ENCODE results near the gene KIAA0753. TPM values are rescaled to one million over a fixed set of nuclear protein-coding genes. Genes with fewer than 3 reads are reported as not detected.

Gene KIAA0753
- total and polyA plus RNA-seq, 10 of the 15 experiments (the other 5 are each of a cell fraction or from before 2014, with no cell fraction given), result 2.2 to 15.2 (median 7.7) TPM

- TF ChIP-seq HDGF (IDR thresholded peaks at IDR 0.05) (0 out of 2 replicates have a peak, but pooled peaks have one; percentile 24), MEF2A (IDR thresholded peaks at IDR 0.05; ENCODE audit: insufficient read depth, low read depth, low read length) (no peak), BHLHE40 (IDR thresholded peaks at IDR 0.05; ENCODE audit: borderline replicate concordance in 1 of 2, low read depth in 2 of 2, low read length in 1 of 2) (peak; percentile 87 to 88), HSF1 (IDR thresholded peaks at IDR 0.05; ENCODE audit: low read depth, low read length) (no peak), NBN (IDR thresholded peaks at IDR 0.05) (0 out of 2 replicates have a peak, but pooled peaks have one; percentile 23), ATF2 (IDR thresholded peaks at IDR 0.05; ENCODE audit: low read length) (no peak), ETV6 (conservative IDR thresholded peaks at IDR 0.05 in 1 of 2, IDR thresholded peaks at IDR 0.05 in 1 of 2; ENCODE audit: borderline replicate concordance in 1 of 2, low read depth in 1 of 2) (peak in 1 of 2 experiments; percentile 45; a peak in 1 of 4 replicates), SPI1 (IDR thresholded peaks at IDR 0.05; ENCODE audit: borderline replicate concordance, insufficient read depth, low read depth, low read length) (peak; percentile 70; the same call in 1 of the 2 replicates), POU2F2 (IDR thresholded peaks at IDR 0.05; ENCODE audit: borderline replicate concordance, low read depth, low read length) (no peak), EP300 (IDR thresholded peaks at IDR 0.05; ENCODE audit: borderline replicate concordance in 1 of 2, control insufficient read depth in 1 of 2, low read depth in 2 of 2, low read length in 2 of 2) (no peak), RAD51 (IDR thresholded peaks at IDR 0.05) (no peak), NFYA (IDR thresholded peaks at IDR 0.05; ENCODE audit: borderline replicate concordance, low read depth, low read length) (no peak), CREB1 (IDR thresholded peaks at IDR 0.05; ENCODE audit: low read depth) (no peak), CHD4 (IDR thresholded peaks at IDR 0.05) (no peak), BMI1 (IDR thresholded peaks at IDR 0.05; ENCODE audit: borderline replicate concordance) (no peak), TBL1XR1 (IDR thresholded peaks at IDR 0.05; ENCODE audit: low read depth, low read length) (peak; percentile 43; the same call in 1 of the 2 replicates), PBX3 (IDR thresholded peaks at IDR 0.05; ENCODE audit: insufficient replicate concordance, low read depth, low read length) (no peak), FOS (IDR thresholded peaks at IDR 0.05; ENCODE audit: borderline replicate concordance, extremely low read depth, insufficient read length) (no peak), RAD21 (IDR thresholded peaks at IDR 0.05; ENCODE audit: insufficient read depth, low read depth, low read length) (0 out of 2 replicates have a peak, but pooled peaks have one; percentile 1), PAX5 (IDR thresholded peaks at IDR 0.05; ENCODE audit: borderline replicate concordance, low read depth, low read length) (peak; percentile 93)
- TF ChIP-seq, protein P1, sequence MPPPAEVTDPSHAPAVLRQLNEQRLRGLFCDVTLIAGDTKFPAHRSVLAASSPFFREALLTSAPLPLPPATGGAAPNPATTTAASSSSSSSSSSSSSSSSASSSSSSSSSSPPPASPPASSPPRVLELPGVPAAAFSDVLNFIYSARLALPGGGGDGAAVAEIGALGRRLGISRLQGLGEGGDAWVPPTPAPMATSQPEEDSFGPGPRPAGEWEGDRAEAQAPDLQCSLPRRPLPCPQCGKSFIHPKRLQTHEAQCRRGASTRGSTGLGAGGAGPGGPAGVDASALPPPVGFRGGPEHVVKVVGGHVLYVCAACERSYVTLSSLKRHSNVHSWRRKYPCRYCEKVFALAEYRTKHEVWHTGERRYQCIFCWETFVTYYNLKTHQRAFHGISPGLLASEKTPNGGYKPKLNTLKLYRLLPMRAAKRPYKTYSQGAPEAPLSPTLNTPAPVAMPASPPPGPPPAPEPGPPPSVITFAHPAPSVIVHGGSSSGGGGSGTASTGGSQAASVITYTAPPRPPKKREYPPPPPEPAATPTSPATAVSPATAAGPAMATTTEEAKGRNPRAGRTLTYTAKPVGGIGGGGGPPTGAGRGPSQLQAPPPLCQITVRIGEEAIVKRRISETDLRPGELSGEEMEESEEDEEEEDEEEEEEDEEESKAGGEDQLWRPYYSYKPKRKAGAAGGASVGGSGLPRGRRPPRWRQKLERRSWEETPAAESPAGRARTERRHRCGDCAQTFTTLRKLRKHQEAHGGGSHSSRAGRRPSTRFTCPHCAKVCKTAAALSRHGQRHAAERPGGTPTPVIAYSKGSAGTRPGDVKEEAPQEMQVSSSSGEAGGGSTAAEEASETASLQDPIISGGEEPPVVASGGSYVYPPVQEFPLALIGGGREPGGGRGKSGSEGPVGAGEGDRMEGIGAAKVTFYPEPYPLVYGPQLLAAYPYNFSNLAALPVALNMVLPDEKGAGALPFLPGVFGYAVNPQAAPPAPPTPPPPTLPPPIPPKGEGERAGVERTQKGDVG (CRISPR knock-in tag; IDR thresholded peaks at IDR 0.05), result no peak
Observed at GRCh38 chr17:6574687-6575595, 65.6 kb downstream of the KIAA0753 start (continued).
